ENCODE results near the gene PIRT.

The PIRT gene

GRCh38 chr17:10790491-10791401 lies 47.1 kb downstream of the PIRT start:
- no peaks in the 10 kb centered on the region for H3K4me1 Mint-ChIP-seq
- DNase-seq (ENCODE audit: low spot score in 2 of 2) (no peak), ATAC-seq (ENCODE audit: low read depth) (no peak)
- no peak overlapping the region for H3K27ac Mint-ChIP-seq
- no peaks in the 10 kb centered on the region for H3K9me3 Mint-ChIP-seq
- H3K27me3 Mint-ChIP-seq = peaks cover 6% of the 10 kb centered on the region
- H3K36me3 Mint-ChIP-seq = no peaks in the 10 kb centered on the region
- no peak overlapping the region for H3K4me3 Mint-ChIP-seq

- H3K4me1 Mint-ChIP-seq = no peaks in the 10 kb centered on the region
- DNase-seq (ENCODE audit: low spot score in 2 of 2) = no peak
- no peaks in the 10 kb centered on the region for H3K36me3 Mint-ChIP-seq
- H3K9me3 Mint-ChIP-seq = no peaks in the 10 kb centered on the region
- no peak overlapping the region for H3K4me3 Mint-ChIP-seq
- peaks cover 6% of the 10 kb centered on the region for H3K27me3 Mint-ChIP-seq
- no peak overlapping the region for H3K27ac Mint-ChIP-seq
- ATAC-seq (ENCODE audit: low read depth) = no peak
Measured at GRCh38 chr17:10789694-10790271, 48.1 kb downstream of the PIRT start.

- Mint-ChIP-seq H3K4me3 (no peak overlapping the region), H3K27ac (no peak overlapping the region)
Measured at GRCh38 chr17:10787306-10788045, 50.4 kb downstream of the PIRT start.

DNA sequence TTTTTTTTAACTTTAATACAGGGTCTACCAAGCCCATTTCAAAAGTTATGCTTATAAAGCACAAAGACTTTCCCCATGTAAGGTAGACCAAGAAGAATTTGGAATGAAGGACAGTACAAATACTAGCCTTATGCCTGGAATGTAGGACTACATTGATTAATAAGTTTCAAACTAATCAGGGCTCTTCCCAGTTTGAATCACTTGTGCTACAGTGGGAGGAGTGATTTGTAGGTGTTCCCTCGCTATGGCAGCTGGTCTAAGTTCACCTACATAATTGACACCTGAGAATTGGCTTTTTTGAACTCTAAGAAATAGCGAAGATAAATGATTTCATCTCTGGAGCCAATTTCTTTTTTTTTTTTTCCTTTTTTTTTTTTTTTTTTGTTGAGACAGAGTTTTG lies 52.6 kb downstream of the PIRT start:
- H3K9me3 Mint-ChIP-seq = peaks cover 10% of the 10 kb centered on the region
- ATAC-seq (ENCODE audit: low read depth) = no peak
- H3K36me3 Mint-ChIP-seq = no peaks in the 10 kb centered on the region
- no peaks in the 10 kb centered on the region for H3K4me1 Mint-ChIP-seq
- no peak for DNase-seq (ENCODE audit: low spot score in 2 of 2)
- peaks cover 9% of the 10 kb centered on the region for H3K27me3 Mint-ChIP-seq
- H3K27ac Mint-ChIP-seq = no peak overlapping the region
- no peak overlapping the region for H3K4me3 Mint-ChIP-seq

More at GRCh38 chr17:10787306-10788045, 50.4 kb downstream of the PIRT start:
- Mint-ChIP-seq H3K4me1 (no peaks in the 10 kb centered on the region), H3K9me3 (peaks cover 8% of the 10 kb centered on the region), H3K27me3 (peaks cover 9% of the 10 kb centered on the region), H3K36me3 (no peaks in the 10 kb centered on the region)
- DNase-seq (ENCODE audit: low spot score in 2 of 2) (no peak), ATAC-seq (ENCODE audit: low read depth) (no peak)

- no peak for DNase-seq (ENCODE audit: low spot score in 2 of 2)
Measured at GRCh38 chr17:10779609-10780008, 58.3 kb downstream of the PIRT start.

DNA sequence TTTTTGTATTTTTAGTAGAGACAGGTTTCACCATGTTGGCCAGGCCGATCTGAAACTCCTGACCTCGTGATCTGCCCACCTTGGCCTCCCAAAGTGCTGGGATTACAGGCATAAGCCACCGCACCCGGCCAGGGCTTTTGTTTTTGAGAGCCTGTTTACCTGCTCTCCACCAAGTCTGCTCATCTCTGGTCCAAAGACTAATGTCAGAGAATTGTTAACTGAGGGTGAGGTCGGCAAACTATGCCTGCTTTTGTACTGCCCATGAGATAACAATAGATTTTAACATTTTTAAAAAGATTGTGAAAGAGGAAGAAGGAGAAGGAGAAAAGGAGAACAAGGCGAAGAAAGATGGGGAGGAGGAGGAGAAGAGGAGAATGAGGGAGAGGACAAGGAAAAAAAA lies 60.0 kb downstream of the PIRT start:
- DNase-seq (ENCODE audit: low spot score in 2 of 2) (no peak), ATAC-seq (ENCODE audit: low read depth) (no peak)
- H3K27me3 Mint-ChIP-seq = peaks cover 6% of the 10 kb centered on the region
- H3K36me3 Mint-ChIP-seq = no peaks in the 10 kb centered on the region
- no peak overlapping the region for H3K4me3 Mint-ChIP-seq
- H3K4me1 Mint-ChIP-seq = no peaks in the 10 kb centered on the region
- H3K9me3 Mint-ChIP-seq = peaks cover 6% of the 10 kb centered on the region
- H3K27ac Mint-ChIP-seq = no peak overlapping the region

More at GRCh38 chr17:10779609-10780008, 58.3 kb downstream of the PIRT start:
- no peaks in the 10 kb centered on the region for H3K4me1 Mint-ChIP-seq
- H3K4me3 Mint-ChIP-seq = no peak overlapping the region
- H3K36me3 Mint-ChIP-seq = no peaks in the 10 kb centered on the region
- no peak for ATAC-seq (ENCODE audit: low read depth)
- H3K9me3 Mint-ChIP-seq = peaks cover 10% of the 10 kb centered on the region
- H3K27ac Mint-ChIP-seq = no peak overlapping the region
- H3K27me3 Mint-ChIP-seq = peaks cover 5% of the 10 kb centered on the region

- Mint-ChIP-seq H3K9me3 (peaks cover 3% of the 10 kb centered on the region), H3K4me3 (no peak overlapping the region), H3K36me3 (no peaks in the 10 kb centered on the region), H3K27me3 (peaks cover 6% of the 10 kb centered on the region), H3K4me1 (no peaks in the 10 kb centered on the region), H3K27ac (no peak overlapping the region)
- DNase-seq (ENCODE audit: low spot score in 2 of 2) (no peak), ATAC-seq (ENCODE audit: low read depth) (no peak)
Measured at GRCh38 chr17:10777131-10777807, 60.6 kb downstream of the PIRT start.

DNA sequence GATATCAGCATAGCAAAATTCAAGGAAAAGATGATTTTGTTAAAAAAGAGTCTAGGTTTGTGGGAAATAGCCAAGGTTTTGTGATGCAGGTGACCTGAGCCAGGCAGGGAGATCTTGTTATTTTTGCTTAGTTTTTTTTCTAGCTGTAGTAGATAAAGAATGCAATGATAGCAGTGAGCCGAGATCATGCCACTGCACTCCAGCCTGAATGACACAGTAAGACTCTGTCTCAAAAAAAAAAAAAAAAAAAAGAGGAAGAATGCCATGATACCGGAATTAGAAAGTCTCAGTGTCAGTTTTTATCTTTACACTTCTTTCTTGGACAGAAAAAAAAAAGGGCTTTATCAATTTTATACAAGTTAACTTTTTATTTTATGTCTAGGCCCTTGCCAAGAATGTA lies 61.5 kb downstream of the PIRT start:
- Mint-ChIP-seq H3K36me3 (peaks cover 3% of the 10 kb centered on the region), H3K9me3 (peaks cover 7% of the 10 kb centered on the region), H3K4me3 (no peak overlapping the region), H3K27ac (no peak overlapping the region), H3K4me1 (no peaks in the 10 kb centered on the region), H3K27me3 (peaks cover 10% of the 10 kb centered on the region)
- ATAC-seq (ENCODE audit: low read depth) (no peak), DNase-seq (ENCODE audit: low spot score in 2 of 2) (no peak)

DNA sequence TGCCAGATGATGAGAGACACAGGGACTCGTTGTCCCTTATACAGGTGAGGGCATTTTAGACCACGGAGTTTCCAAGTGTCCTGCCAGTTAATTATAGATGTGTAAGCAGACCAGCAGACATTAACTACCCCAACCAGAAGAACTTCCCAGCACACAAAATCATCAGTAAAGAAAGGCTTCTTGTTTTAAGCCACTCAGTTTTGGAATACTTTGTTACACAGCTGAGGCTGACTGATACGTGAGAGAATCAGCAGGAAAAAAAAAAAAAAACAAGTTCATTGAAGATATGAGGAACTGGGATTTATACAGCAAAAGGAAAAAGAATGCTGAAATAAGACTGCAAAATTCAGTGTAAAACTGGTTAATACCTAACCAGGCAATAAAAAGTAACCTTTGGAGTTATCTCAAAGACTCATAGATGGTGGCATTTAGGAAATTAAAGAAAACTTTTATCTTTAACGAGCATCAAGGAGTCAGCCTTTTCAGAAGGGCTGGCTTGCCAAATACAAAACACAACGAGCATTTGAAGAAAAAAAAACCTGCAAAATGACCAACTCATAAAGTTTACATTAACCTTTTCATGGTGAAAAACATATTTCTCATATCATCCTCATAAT lies 62.0 kb downstream of the PIRT start:
- Mint-ChIP-seq H3K4me3 (no peak overlapping the region), H3K9me3 (peaks cover 9% of the 10 kb centered on the region), H3K4me1 (no peaks in the 10 kb centered on the region), H3K27ac (no peak overlapping the region), H3K36me3 (peaks cover 4% of the 10 kb centered on the region), H3K27me3 (peaks cover 11% of the 10 kb centered on the region)
- DNase-seq (ENCODE audit: low spot score in 2 of 2) = no peak
- no peak for ATAC-seq (ENCODE audit: low read depth)

- no peak for DNase-seq (ENCODE audit: low spot score in 2 of 2)
- H3K4me3 Mint-ChIP-seq = no peak overlapping the region
- H3K36me3 Mint-ChIP-seq = peaks cover 4% of the 10 kb centered on the region
- ATAC-seq (ENCODE audit: low read depth) = no peak
- no peak overlapping the region for H3K27ac Mint-ChIP-seq
- peaks cover 13% of the 10 kb centered on the region for H3K27me3 Mint-ChIP-seq
- no peaks in the 10 kb centered on the region for H3K4me1 Mint-ChIP-seq
- H3K9me3 Mint-ChIP-seq = peaks cover 8% of the 10 kb centered on the region
Measured at GRCh38 chr17:10775058-10775457, 62.8 kb downstream of the PIRT start.

DNA sequence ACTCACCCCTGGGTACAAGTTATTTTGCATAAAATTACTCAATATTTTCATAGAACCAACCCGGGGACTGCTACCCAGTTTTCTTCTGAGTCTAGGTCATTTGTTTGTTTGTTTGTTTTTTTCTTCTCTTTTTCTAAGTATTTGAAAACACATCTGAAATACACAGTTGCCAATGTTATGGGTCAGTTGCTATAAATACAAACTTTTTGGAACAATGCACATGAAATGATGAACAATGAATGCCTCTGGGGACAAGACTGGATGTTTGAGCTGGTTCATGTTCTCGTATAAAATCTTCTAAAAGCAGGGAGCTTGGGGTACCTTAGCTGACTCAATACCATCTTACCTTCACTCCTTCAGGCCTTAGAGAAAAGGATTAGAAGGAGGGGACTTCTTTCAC lies 64.5 kb downstream of the PIRT start:
- H3K4me3 Mint-ChIP-seq = no peak overlapping the region
- no peak for ATAC-seq (ENCODE audit: low read depth)
- peaks cover 13% of the 10 kb centered on the region for H3K27me3 Mint-ChIP-seq
- H3K9me3 Mint-ChIP-seq = peaks cover 8% of the 10 kb centered on the region
- DNase-seq (ENCODE audit: low spot score in 2 of 2) = no peak
- no peak overlapping the region for H3K27ac Mint-ChIP-seq
- H3K36me3 Mint-ChIP-seq = peaks cover 4% of the 10 kb centered on the region
- H3K4me1 Mint-ChIP-seq = no peaks in the 10 kb centered on the region
